GM04504 (cell line): ENCODE measurements around the gene ONECUT2.

Experiments used
- DNase-seq: peaks from one replicate; pipeline ENCODE4 v3.0.0-alpha.2; 2012; ENCODE audit warnings: low read depth

The ONECUT2 gene

DNA sequence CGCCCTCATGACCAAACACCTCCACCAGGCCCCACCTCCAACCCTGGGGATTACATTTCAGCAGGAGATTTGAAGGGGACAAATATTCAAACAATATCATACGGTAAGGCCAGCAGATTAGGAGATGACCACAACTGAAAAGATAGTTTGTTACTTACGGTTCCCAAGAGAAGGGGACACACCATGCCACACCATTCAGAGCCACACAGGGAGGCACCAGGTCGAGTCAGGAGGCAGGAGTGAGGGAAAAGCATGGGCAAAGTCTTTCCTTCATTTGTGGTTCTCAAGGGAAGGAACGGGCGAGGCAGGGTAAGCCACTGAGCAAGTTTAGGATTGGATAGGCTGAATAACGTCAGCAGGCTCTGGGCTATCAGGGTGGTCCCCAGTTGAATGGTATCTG, 94.0 kb downstream of the ONECUT2 start:
- DNase-seq, result no peak

DNA sequence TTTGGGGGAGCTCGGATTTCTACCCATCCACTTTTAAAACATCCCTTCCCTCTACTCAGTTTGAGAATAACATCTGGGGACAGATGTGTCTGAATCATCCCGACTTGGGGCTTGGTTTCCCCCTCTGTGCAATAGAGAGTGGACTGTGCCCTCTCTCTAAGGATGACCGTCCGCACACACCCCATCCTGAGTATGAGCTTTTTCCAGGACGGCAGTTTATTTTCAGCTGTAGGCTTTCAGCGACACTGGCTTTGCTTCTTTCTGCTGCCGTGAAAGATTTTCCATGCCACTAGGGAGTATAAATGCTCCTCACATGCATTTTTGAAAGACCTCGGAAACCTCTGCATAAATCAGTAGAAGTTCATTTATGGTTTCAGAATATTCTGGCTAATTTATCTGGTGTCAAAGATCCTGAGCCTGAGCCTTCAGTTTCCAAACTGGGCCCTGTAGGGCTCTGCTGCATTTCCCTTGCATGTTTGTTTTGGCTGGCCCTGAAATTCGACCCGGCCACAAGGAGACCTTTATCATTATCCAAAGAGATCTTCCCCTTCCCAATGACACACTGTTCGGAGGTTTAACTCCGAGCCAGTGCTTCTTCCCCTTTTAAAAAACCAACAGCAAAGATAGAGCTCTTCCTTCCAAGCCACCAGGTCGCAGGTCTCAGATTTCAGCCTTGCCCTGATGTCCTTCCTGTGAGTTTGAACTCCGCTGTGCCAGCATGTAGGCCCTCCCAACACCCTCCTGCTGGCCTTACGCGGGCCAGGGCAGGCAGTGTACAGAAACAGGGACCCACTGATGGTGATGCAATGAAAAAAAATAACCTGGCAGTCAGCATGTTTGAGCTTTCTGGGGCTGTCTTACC, 98.1 kb downstream of the ONECUT2 start:
- no peak for DNase-seq

DNA sequence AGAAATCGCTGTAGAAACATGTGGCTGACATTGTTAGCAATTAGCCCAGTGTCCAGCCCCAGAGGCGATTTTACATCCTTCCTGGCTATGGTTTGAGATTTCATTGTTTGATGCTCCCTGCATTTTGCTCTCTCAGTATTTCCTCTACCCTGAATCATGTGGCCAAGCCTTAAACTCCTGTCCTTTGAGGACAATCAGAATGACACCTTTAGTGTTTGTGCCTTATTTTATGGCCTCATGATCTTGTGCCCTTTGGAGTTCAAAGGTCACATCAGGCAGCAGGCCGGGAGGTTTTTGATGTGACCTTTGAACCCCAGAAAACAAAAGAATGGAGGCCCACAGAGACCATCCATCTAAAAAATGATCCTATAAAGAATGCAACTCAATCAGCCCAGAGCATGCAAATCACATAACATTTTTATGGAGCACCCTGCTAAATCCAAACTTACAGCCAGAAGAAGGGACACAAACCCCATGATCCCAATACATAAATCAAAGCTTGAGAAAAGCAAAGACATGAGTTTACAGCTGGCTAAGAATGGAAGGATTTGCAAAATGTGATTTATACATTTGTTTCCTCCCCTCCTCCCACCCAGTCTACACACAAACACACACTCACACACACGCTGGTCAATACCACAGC, 98.8 kb downstream of the ONECUT2 start:
- DNase-seq, result no peak

DNA sequence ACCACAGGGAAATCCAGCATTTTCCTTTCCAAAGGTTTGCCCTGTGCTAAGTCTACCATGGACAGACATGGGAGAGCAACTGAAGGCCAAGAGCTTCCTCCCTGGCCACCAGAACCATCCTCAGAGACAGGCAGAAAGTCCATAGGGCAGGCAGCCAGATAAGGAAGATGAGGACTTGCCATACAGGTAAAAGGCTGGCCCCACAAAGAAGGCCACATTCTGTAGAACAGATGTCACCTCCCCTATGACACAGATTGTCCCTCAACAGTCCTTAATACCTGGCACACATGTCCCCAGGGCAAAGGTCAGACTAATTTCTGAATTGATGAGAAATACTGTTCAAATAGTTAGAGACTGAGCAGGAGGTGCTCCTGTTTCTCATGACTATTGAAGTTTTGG, 99.3 kb downstream of the ONECUT2 start:
- DNase-seq, result no peak

DNA sequence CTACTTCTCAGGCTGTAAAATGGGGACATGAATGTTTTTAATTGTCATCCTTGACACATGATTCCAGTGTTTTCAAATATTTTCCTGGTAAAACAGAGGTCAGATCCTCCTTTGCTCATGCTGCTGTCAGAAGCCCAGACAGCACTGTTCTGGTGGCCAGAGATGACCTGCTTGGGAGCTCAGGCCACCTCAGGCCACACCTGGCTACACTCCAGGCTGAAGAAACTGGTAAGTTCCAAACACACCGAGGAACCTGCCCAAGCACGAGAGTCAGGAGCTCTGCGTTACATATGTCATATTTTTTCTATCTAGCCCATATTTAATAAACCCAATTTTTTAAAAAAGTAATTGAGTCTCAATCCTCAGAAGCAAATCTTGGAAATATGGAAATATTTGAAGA, 103.4 kb downstream of the ONECUT2 start:
- DNase-seq, result no peak

DNA sequence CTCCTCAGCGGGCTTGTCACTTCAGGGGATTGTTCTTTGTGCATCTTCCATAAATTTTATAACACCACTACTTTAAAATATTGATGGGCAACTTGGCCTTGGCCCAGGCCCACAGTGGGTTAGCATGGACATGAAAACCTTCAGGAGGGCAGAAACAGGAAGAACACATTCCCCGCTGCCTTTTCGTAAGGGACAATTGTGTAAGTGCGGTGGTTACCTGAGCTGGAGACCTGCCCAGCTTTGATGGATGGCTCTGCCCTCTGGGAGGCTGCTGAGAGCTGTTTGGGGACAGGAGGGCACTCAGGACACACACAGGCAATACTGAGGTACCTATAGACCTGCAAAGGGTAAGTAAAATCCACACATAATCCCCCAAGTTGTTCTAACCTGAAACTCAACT, 104.5 kb downstream of the ONECUT2 start:
- DNase-seq, result no peak
